LNCaP clone FGC (cell line): Measurements from ENCODE around the gene HOXA3.

Experiments used
- DNase-seq: peaks from one replicate; pipeline ENCODE4 v3.0.0-alpha.2; 2011; ENCODE audit warnings: low read depth
- H3K4me3 ChIP-seq: 2 replicates; pipeline ENCODE4 v1.5.1; 2011; ENCODE audit warnings: mild to moderate bottlenecking, low read depth, low read length, control low read depth
- CTCF ChIP-seq: IDR thresholded peaks from 2 replicates; pipeline ENCODE4 v1.5.1; 2012; ENCODE audit warnings: mild to moderate bottlenecking; ENCODE audit not compliant: control insufficient read depth, insufficient read depth; ENCODE audit errors: extremely low read depth

HOXA3 gene

DNA sequence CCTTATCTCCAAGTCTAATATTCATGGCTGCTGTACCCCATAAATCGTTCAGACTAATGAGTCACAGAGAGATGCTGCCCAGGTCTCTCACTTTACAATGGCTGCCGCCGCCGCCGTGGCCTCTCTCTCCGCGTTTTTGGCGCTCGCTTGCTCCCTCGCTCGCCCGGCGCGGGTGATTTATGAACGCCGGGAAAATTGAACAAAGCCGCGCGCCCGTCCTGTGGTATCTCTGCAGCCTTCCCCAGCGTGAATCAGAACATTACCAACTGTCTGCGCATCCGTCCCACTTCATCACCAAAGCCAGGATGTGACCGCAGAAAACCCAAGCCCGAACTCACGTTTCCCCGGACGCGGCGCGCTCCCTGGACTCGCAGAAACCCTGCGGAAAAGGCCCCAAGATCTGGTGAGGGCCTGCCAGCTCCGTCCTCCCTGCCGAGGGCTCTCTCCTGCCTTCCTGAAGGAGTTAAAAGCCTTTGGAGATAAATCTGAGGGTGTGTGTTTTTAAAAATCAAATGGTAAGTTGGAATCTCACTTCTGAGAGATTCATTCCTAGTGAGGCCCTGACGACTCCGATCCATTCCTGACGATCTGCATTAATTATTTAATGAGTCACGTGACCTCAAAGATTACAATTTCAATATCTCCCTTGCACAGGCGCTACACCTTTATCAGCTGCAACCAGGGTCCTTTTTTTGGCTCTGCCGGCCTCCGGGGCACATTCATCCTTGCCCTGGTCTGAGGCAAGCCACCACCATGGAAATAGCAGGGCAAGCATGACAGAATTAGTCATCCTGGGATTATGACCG lies 28.1 kb downstream of the HOXA3 start:
- no peak for DNase-seq

DNA sequence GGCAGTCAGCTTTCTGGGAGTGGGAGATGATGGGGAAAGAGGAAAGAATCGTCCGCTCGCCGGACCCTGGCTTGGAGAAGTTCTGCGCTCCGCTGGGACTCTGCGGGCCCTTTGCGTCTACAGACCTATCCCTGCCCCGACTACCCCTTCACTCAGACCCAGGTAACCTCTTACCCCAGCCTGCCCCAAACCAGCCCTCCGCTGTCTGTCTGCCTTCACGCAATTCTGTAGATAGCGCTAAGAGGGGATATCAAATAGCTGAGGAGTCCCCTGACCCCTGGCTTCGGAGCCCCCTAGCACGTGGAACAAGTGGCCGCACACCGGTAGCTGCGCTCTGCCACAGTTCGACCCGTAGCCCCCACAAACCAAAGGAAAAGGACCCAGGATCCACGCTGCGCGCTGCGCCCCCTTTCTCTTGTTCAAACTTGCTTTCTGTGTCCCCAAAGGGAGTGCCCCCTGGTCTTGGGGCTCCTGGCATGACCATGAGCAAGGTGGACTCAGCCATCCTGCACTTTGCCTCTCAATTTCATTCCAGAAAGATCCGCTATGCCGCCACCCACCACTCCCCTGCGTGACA lies 28.8 kb downstream of the HOXA3 start:
- H3K4me3 ChIP-seq, result no peak overlapping the region
- no peak for TF ChIP-seq CTCF
- no peak for DNase-seq

More for the DNA sequence above, 28.1 kb downstream of the HOXA3 start:
- no peak overlapping the region for H3K4me3 ChIP-seq
- TF ChIP-seq CTCF, result no peak

- no peak for DNase-seq
- no peak overlapping the region for H3K4me3 ChIP-seq
- no peak for TF ChIP-seq CTCF
Measured at GRCh38 chr7:27123007-27123476, 29.3 kb downstream of the HOXA3 start.

GRCh38 chr7:27122077-27122910 lies 30.1 kb downstream of the HOXA3 start:
- DNase-seq, result no peak
- TF ChIP-seq CTCF, result no peak
- H3K4me3 ChIP-seq, result no peak overlapping the region

DNA sequence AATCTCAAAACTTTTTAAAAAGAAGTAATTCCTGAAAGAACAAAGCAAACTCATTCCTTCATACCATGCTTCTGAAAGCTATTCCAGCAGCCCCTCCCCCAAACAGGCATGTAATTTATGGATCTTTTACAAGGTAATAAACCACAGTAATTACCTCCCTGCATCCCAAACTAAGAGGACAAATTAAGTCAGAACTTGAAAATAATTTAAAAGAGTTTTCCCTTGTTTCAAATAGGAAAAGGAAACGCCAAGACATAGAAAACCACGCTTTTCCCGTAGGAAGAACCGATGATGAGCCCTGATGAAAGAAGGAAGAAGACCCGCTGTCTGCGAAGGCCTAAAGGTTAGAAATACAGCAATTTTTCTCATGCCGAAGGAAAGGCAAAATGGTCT lies 30.7 kb downstream of the HOXA3 start:
- TF ChIP-seq CTCF, result no peak
- no peak overlapping the region for H3K4me3 ChIP-seq
- no peak for DNase-seq

- TF ChIP-seq CTCF, result no peak
- DNase-seq, result no peak
- no peak overlapping the region for H3K4me3 ChIP-seq
Measured at GRCh38 chr7:27119412-27119911, 32.9 kb downstream of the HOXA3 start.
